Astrocyte of the spinal cord (primary cell): ENCODE data around the gene CDKN2B-AS1.
A peak's percentile ranks its signal among the peaks of the same experiment; 100 is the strongest.

Experiments
- DNase-seq: peaks from one replicate; pipeline ENCODE4 v3.0.0; 2011; ENCODE audit warnings: low read depth, low spot score
- H3K4me3 ChIP-seq: 2 replicates; pipeline ENCODE4 v1.5.1; 2011; ENCODE audit warnings: low read depth, mild to moderate bottlenecking, low read length, moderate library complexity
- in situ Hi-C: cut with HindIII; loops from 2 replicates; pipeline ENCODE4 v1.10.0; 2017; ENCODE audit warnings: low sequenced_read_pairs
- TF ChIP-seq, protein P1 (sequence below): IDR thresholded peaks from 2 replicates; pipeline ENCODE4 v1.5.1; 2012; ENCODE audit warnings: low read depth, mild to moderate bottlenecking, low read length, inconsistent platforms

Gene CDKN2B-AS1

GRCh38 chr9:22114956-22115355, 120.4 kb downstream of the CDKN2B-AS1 start:
- in situ Hi-C loops: loop anchor here (25.0 kb wide), 1 partner anchor 303 kb away; the partner anchor contains the start of gene MTAP
- peak; percentile 33 for DNase-seq
- TF ChIP-seq, protein P1, sequence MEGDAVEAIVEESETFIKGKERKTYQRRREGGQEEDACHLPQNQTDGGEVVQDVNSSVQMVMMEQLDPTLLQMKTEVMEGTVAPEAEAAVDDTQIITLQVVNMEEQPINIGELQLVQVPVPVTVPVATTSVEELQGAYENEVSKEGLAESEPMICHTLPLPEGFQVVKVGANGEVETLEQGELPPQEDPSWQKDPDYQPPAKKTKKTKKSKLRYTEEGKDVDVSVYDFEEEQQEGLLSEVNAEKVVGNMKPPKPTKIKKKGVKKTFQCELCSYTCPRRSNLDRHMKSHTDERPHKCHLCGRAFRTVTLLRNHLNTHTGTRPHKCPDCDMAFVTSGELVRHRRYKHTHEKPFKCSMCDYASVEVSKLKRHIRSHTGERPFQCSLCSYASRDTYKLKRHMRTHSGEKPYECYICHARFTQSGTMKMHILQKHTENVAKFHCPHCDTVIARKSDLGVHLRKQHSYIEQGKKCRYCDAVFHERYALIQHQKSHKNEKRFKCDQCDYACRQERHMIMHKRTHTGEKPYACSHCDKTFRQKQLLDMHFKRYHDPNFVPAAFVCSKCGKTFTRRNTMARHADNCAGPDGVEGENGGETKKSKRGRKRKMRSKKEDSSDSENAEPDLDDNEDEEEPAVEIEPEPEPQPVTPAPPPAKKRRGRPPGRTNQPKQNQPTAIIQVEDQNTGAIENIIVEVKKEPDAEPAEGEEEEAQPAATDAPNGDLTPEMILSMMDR: no peak
- no peak overlapping the region for H3K4me3 ChIP-seq

DNA sequence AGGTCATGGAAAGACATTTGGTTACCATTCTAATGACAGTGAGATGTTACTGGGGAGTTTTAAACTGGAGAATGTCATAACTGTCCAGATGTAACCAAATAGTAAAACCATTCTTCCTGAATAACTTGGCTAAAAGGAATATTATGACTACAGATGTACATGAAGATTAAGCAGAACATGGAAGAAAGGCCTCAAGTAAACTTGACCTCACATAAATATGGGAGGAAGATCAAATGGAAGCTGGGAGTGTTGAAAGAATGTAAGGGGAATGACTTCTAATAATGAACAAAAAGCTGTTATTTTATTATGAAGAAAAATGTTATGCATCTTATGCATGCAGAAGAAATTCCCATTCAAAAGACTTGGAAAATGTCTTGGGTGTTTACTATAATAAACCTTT, 122.2 kb downstream of the CDKN2B-AS1 start:
- no peak for DNase-seq
- in situ Hi-C loops: loop anchor here (25.0 kb wide), 1 partner anchor 304 kb away; the partner anchor contains the start of gene MTAP
- TF ChIP-seq, protein P1: no peak
- H3K4me3 ChIP-seq: no peak overlapping the region

DNA sequence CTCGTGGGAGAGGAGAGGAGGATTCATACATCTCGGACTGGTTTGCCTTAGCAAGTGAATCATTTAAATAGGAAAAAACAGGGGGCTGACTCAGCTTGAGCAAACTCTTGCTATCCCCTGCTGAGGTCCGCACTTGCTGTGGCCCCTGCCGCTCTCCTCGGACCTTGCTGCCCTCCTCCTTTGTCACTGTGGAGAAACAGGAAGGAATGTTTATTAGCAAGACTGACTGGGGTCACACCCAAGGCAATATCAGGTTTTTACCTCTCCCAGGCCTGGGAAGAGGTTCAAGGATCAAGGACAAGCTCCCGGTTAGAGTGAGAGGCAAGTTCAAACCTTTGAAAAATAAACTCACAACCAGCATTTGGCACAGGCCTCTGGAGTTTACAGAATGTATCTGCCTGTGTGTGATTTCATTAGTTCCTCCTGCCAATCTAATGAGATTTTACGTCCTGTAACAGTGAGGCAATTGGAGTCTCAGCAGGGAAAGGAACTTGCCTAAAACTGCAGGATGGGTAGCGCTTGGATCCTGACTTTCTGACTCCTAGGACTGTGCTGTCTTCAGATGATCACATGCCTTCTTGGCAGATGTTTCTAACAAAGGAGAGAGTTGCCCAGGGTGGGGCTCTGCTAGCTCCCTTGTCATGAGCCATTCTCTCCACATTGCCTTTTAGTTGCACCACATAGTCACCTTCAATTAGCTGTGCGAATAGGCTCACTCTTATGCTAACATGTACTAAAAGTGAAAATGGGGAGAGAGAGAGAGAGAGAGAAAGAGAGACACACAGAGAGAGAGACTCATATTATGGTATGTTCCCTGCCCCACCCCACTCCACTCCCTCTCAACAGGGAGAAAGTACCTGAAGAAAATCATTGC, 123.2 kb downstream of the CDKN2B-AS1 start:
- TF ChIP-seq, protein P1: no peak
- in situ Hi-C loops: loop anchor here (25.0 kb wide), 1 partner anchor 305 kb away; the partner anchor contains the start of gene MTAP
- DNase-seq: peak; percentile 95
- no peak overlapping the region for H3K4me3 ChIP-seq

GRCh38 chr9:22118810-22119521, 124.4 kb downstream of the CDKN2B-AS1 start:
- TF ChIP-seq, protein P1: no peak
- H3K4me3 ChIP-seq: no peak overlapping the region
- in situ Hi-C loops: loop anchor here (25.0 kb wide), 1 partner anchor 307 kb away; the partner anchor contains the start of gene MTAP

DNA sequence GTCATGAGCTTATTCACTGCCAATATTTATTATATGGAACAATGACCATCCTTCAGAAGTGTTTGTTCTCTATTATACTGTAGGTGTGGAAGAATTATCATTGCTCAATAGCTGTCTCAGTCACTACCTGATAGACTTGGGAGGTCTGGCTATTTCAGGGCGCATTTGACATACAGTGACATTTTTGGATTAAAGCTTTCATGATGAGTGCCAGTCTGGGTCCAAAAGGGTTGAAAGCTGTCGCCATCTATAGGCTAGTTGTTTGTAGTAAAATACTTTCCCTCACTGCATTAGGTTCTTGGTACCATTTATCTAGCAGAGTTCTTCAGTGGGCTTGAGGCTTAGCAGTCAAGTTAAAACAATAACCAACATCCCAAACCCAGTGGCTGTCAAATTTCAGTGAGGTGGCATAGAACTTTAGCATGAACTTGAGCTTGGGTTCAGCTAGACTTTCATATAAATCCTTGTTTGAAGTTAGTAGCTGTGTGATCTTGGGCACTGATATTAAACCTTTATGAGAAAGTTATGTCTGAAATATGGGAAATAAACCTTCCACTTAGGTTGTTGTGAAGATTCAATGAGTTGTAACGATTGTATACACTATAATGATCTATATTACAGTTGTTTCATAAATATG, 125.0 kb downstream of the CDKN2B-AS1 start:
- DNase-seq: peak; percentile 63
- H3K4me3 ChIP-seq: no peak overlapping the region
- TF ChIP-seq, protein P1: peak; percentile 59
- in situ Hi-C loops: loop anchor here (25.0 kb wide), 1 partner anchor 307 kb away; the partner anchor contains the start of gene MTAP

More at GRCh38 chr9:22118810-22119521, 124.4 kb downstream of the CDKN2B-AS1 start:
- DNase-seq: no peak

GRCh38 chr9:22120159-22120549, 125.6 kb downstream of the CDKN2B-AS1 start:
- no peak overlapping the region for H3K4me3 ChIP-seq
- TF ChIP-seq, protein P1: no peak
- DNase-seq: no peak
- in situ Hi-C loops: loop anchor here (25.0 kb wide), 1 partner anchor 308 kb away; the partner anchor contains the start of gene MTAP
